ENCODE measurements around the gene HNRNPK. TPM values are rescaled to one million over a fixed set of nuclear protein-coding genes. Genes with fewer than 3 reads are reported as not detected.
"Not testable (repeated sequence)": the region's sequence is repeated elsewhere in the genome, so short reads cannot be mapped to it uniquely, and the experiment has no call there.

The HNRNPK gene
- polyA plus RNA-seq, 6 donors from 2014 or later = 981 to 1,356 (median 1,024) TPM

- Mint-ChIP-seq H3K27me3 (no peaks in the 10 kb centered on the region), H3K4me3 (no peak overlapping the region), H3K9me3 (no peaks in the 10 kb centered on the region), H3K36me3 (peaks cover 16 to 34% of the 10 kb centered on the region in 2 donors), H3K4me1 (peaks cover 8 to 14% (median 9%) of the 10 kb centered on the region in 3 donors), H3K27ac (peak overlapping the region in 2 of 6 donors; percentile 21 to 37)
- DNase-seq (no peak), ATAC-seq (ENCODE audit: low read depth in 2 of 2) (no peak)
Observed at GRCh38 chr9:83969602-83970001, 10.4 kb downstream of the HNRNPK start.

GRCh38 chr9:83967073-83967472, 12.9 kb downstream of the HNRNPK start:
- Mint-ChIP-seq H3K4me1 (peaks cover 5 to 10% (median 9%) of the 10 kb centered on the region in 3 donors), H3K9me3 (no peaks in the 10 kb centered on the region), H3K27me3 (no peaks in the 10 kb centered on the region), H3K36me3 (peaks cover 9 to 29% of the 10 kb centered on the region in 2 donors), H3K27ac (peak overlapping the region in 2 of 6 donors; percentile 80 to 88), H3K4me3 (no peak overlapping the region)
- ATAC-seq (ENCODE audit: low read depth in 2 of 2) = no peak
- no peak for DNase-seq

GRCh38 chr9:83966209-83966582, 13.8 kb downstream of the HNRNPK start:
- peak in 1 of 2 donors; percentile 30 for ATAC-seq (ENCODE audit: low read depth in 2 of 2)
- Mint-ChIP-seq H3K36me3 (peaks cover 9 to 20% of the 10 kb centered on the region in 2 donors), H3K4me3 (no peak overlapping the region), H3K9me3 (no peaks in the 10 kb centered on the region), H3K4me1 (peaks cover 5 to 10% (median 7%) of the 10 kb centered on the region in 3 donors), H3K27me3 (no peaks in the 10 kb centered on the region), H3K27ac (peak overlapping the region in 4 of 6 donors; percentile 73 to 88 (median 84))
- no peak for DNase-seq

- H3K27ac Mint-ChIP-seq = peak overlapping the region; percentile 18 to 88 (median 78)
- peaks cover 5 to 10% (median 7%) of the 10 kb centered on the region in 3 donors for H3K4me1 Mint-ChIP-seq
- no peaks in the 10 kb centered on the region for H3K9me3 Mint-ChIP-seq
- no peak overlapping the region for H3K4me3 Mint-ChIP-seq
- peaks cover 9 to 16% of the 10 kb centered on the region in 2 donors for H3K36me3 Mint-ChIP-seq
- no peaks in the 10 kb centered on the region for H3K27me3 Mint-ChIP-seq
- peak in 1 of 2 donors; percentile 16 for ATAC-seq (ENCODE audit: low read depth in 2 of 2)
- no peak for DNase-seq
Observed at GRCh38 chr9:83965350-83966208, 14.4 kb downstream of the HNRNPK start.

- H3K27ac Mint-ChIP-seq = peak overlapping the region in 3 of 6 donors; percentile 17 to 88 (median 28)
- ATAC-seq (ENCODE audit: low read depth in 2 of 2) = no peak
Observed at GRCh38 chr9:83964973-83965349, 15.1 kb downstream of the HNRNPK start.

GRCh38 chr9:83962165-83962564, 17.9 kb downstream of the HNRNPK start:
- peaks cover 0 to 4% of the 10 kb centered on the region in 2 donors for H3K36me3 Mint-ChIP-seq
- DNase-seq (no peak), ATAC-seq (ENCODE audit: low read depth in 2 of 2) (no peak)
- H3K27me3 Mint-ChIP-seq = no peaks in the 10 kb centered on the region
- H3K27ac Mint-ChIP-seq = peak overlapping the region in 1 of 6 donors; percentile 14
- no peak overlapping the region for H3K4me3 Mint-ChIP-seq
- H3K9me3 Mint-ChIP-seq = no peaks in the 10 kb centered on the region
- peaks cover 2 to 12% (median 9%) of the 10 kb centered on the region in 3 donors for H3K4me1 Mint-ChIP-seq

More at GRCh38 chr9:83964973-83965349, 15.1 kb downstream of the HNRNPK start:
- Mint-ChIP-seq H3K9me3 (no peaks in the 10 kb centered on the region), H3K4me1 (peaks cover 5 to 10% (median 7%) of the 10 kb centered on the region in 3 donors), H3K27me3 (no peaks in the 10 kb centered on the region), H3K36me3 (peaks cover 9 to 10% of the 10 kb centered on the region in 2 donors), H3K4me3 (no peak overlapping the region)
- DNase-seq = no peak

- Mint-ChIP-seq H3K27ac (peak overlapping the region in 1 of 6 donors; percentile 87), H3K36me3 (no peaks in the 10 kb centered on the region), H3K4me3 (no peak overlapping the region), H3K9me3 (no peaks in the 10 kb centered on the region), H3K4me1 (peaks cover 13 to 18% (median 17%) of the 10 kb centered on the region in 3 donors), H3K27me3 (no peaks in the 10 kb centered on the region)
- DNase-seq (no peak), ATAC-seq (ENCODE audit: low read depth in 2 of 2) (no peak)
Observed at GRCh38 chr9:83960991-83961390, 19.0 kb downstream of the HNRNPK start.

GRCh38 chr9:83959061-83959460, 21.0 kb downstream of the HNRNPK start:
- no peak for ATAC-seq (ENCODE audit: low read depth in 2 of 2)
- Mint-ChIP-seq H3K9me3 (no peaks in the 10 kb centered on the region), H3K4me3 (no peak overlapping the region), H3K27ac (no peak overlapping the region), H3K4me1 (peaks cover 16 to 23% (median 18%) of the 10 kb centered on the region in 3 donors), H3K36me3 (no peaks in the 10 kb centered on the region), H3K27me3 (no peaks in the 10 kb centered on the region)
- no peak for DNase-seq

- H3K27me3 Mint-ChIP-seq = no peaks in the 10 kb centered on the region
- no peaks in the 10 kb centered on the region for H3K36me3 Mint-ChIP-seq
- H3K4me3 Mint-ChIP-seq = peak overlapping the region; percentile 91 to 100 (median 99)
- no peaks in the 10 kb centered on the region for H3K9me3 Mint-ChIP-seq
- peak overlapping the region in 4 of 6 donors; percentile 28 to 94 (median 86) for H3K27ac Mint-ChIP-seq
- ATAC-seq (ENCODE audit: low read depth in 2 of 2) = no peak
- peaks cover 16 to 23% (median 18%) of the 10 kb centered on the region in 3 donors for H3K4me1 Mint-ChIP-seq
- no peak for DNase-seq
Observed at GRCh38 chr9:83957248-83957513, 22.8 kb downstream of the HNRNPK start.

- DNase-seq = peak; percentile 46
- Mint-ChIP-seq H3K27me3 (no peaks in the 10 kb centered on the region), H3K36me3 (no peaks in the 10 kb centered on the region)
Observed at GRCh38 chr9:83956436-83957247, 23.4 kb downstream of the HNRNPK start.

GRCh38 chr9:83956086-83956435, 24.0 kb downstream of the HNRNPK start:
- peak overlapping the region; percentile 86 to 97 (median 91) for H3K27ac Mint-ChIP-seq
- H3K4me1 Mint-ChIP-seq = peaks cover 16 to 23% (median 18%) of the 10 kb centered on the region in 3 donors
- ATAC-seq (ENCODE audit: low read depth in 2 of 2) (peak; percentile 68 to 73), DNase-seq (peak; percentile 38)
- H3K4me3 Mint-ChIP-seq = peak overlapping the region; percentile 91 to 100 (median 99)
- H3K9me3 Mint-ChIP-seq = no peaks in the 10 kb centered on the region
- no peaks in the 10 kb centered on the region for H3K27me3 Mint-ChIP-seq
- no peaks in the 10 kb centered on the region for H3K36me3 Mint-ChIP-seq

More at GRCh38 chr9:83956436-83957247, 23.4 kb downstream of the HNRNPK start:
- Mint-ChIP-seq H3K4me1 (peaks cover 16 to 23% (median 18%) of the 10 kb centered on the region in 3 donors), H3K4me3 (peak overlapping the region; percentile 91 to 100 (median 99)), H3K27ac (peak overlapping the region; percentile 86 to 97 (median 93)), H3K9me3 (no peaks in the 10 kb centered on the region)
- ATAC-seq (ENCODE audit: low read depth in 2 of 2) = peak; percentile 71 to 72

GRCh38 chr9:83948096-83948495, 31.9 kb downstream of the HNRNPK start:
- not testable (repeated sequence) for ATAC-seq (ENCODE audit: low read depth in 2 of 2); DNase-seq; H3K36me3 Mint-ChIP-seq; H3K27ac Mint-ChIP-seq; H3K9me3 Mint-ChIP-seq; H3K4me3 Mint-ChIP-seq; H3K27me3 Mint-ChIP-seq; H3K4me1 Mint-ChIP-seq

GRCh38 chr9:83940590-83941303, 39.3 kb downstream of the HNRNPK start:
- no peaks in the 10 kb centered on the region for H3K9me3 Mint-ChIP-seq
- no peak overlapping the region for H3K4me3 Mint-ChIP-seq
- H3K27me3 Mint-ChIP-seq = no peaks in the 10 kb centered on the region
- ATAC-seq (ENCODE audit: low read depth in 2 of 2) (no peak), DNase-seq (no peak)
- peak overlapping the region in 2 of 6 donors; percentile 60 to 68 for H3K27ac Mint-ChIP-seq
- H3K36me3 Mint-ChIP-seq = peaks cover 11 to 12% of the 10 kb centered on the region in 2 donors
- H3K4me1 Mint-ChIP-seq = peaks cover 0 to 5% (median 0%) of the 10 kb centered on the region in 3 donors

All from naive B cell (primary cell).